Suprapubic skin (tissue), 3 donors: ENCODE measurements around the gene LRRC2.

ENCODE experiments used
- CTCF ChIP-seq, 2 donors: fragments of 200-600 bp in 1 of 2; fragments of 450-650 bp in 1 of 2; sonication (generic) in 1 of 2; IDR thresholded peaks; one replicate each; pipeline ENCODE4 v1.5.1; 2016 to 2019; ENCODE audit warnings: antibody characterized with exemption in 2 of 2, mild to moderate bottlenecking in 1 of 2, moderate library complexity in 1 of 2
- POLR2A ChIP-seq, 2 donors: fragments of 450-650 bp; IDR thresholded peaks; one replicate each; pipeline ENCODE4 v1.6.1; 2017; ENCODE audit warnings: antibody characterized with exemption in 2 of 2, mild to moderate bottlenecking in 2 of 2, moderate library complexity in 2 of 2

- TF ChIP-seq CTCF (IDR thresholded peaks at IDR 0.05), result no peak
- no peak for TF ChIP-seq POLR2A (IDR thresholded peaks at IDR 0.05)
These were observed 8.9 kb upstream of the LRRC2 start for GRCh38 chr3:46574881-46575576.
